H1 (cell line): ENCODE results near the gene DIPK1C. TPM values are rescaled to one million over a fixed set of nuclear protein-coding genes. Genes with fewer than 3 reads are reported as not detected.
A peak's percentile ranks its signal among the peaks of the same experiment; 100 is the strongest.

Experiments
- CTCF ChIA-PET: fragments of 300-600 bp; sonication (Branson Sonifier 250); formaldehyde crosslinking; loops from one replicate; lab custom pipeline; 2021; ENCODE audit not compliant: partially characterized antibody; lab: Charles Lee
- POLR2A ChIA-PET: fragments of 300-600 bp; sonication (Branson Sonifier 250); formaldehyde crosslinking; loops from one replicate; lab custom pipeline; 2021; ENCODE audit warnings: inconsistent platforms; ENCODE audit not compliant: partially characterized antibody; lab: Charles Lee
- DNase-seq, 2 experiments: peaks; one replicate each; pipeline versions ENCODE4 v3.0.0 to v3.0.0-alpha.2; 2010 to 2022; ENCODE audit warnings: low spot score in 2 of 2, low read depth in 1 of 2, mixed read lengths in 1 of 2
- FAIRE-seq: peaks from 2 replicates; lab custom pipeline; 2011; peaks lifted over from hg19 to GRCh38; lab: Jason Lieb, UNC
- H2AFZ ChIP-seq: 2 replicates; pipeline ENCODE4 v1.8.1; 2012; ENCODE audit warnings: low read length, inconsistent platforms
- H2AK5ac ChIP-seq: 2 replicates; pipeline ENCODE4 v1.6.1; 2013; ENCODE audit warnings: low read depth, low read length
- H2BK120ac ChIP-seq: replicated peaks from 2 replicates; pipeline ENCODE3; 2013; ENCODE audit warnings: low read depth, low read length, inconsistent platforms
- H2BK12ac ChIP-seq: 2 replicates; pipeline ENCODE4 v1.6.1; 2013; ENCODE audit warnings: low read depth, low read length
- H2BK15ac ChIP-seq: 2 replicates; pipeline ENCODE4 v1.6.1; 2013; ENCODE audit warnings: low read length
- H2BK20ac ChIP-seq: 2 replicates; pipeline ENCODE4 v1.6.1; 2013; ENCODE audit warnings: low read length
- H2BK5ac ChIP-seq: 2 replicates; pipeline ENCODE4 v1.6.1; 2013; ENCODE audit warnings: low read depth, low read length
- H3K14ac ChIP-seq: 2 replicates; pipeline ENCODE4 v1.6.1; 2013; ENCODE audit warnings: inconsistent platforms; ENCODE audit not compliant: insufficient read length
- H3K18ac ChIP-seq: 2 replicates; pipeline ENCODE4 v1.6.1; 2013; ENCODE audit warnings: low read length; ENCODE audit errors: extremely low read depth
- H3K23ac ChIP-seq: 2 replicates; pipeline ENCODE4 v1.6.1; 2013; ENCODE audit warnings: inconsistent platforms; ENCODE audit not compliant: insufficient read length
- H3K23me2 ChIP-seq: 2 replicates; pipeline ENCODE4 v1.6.1; 2013; ENCODE audit warnings: low read depth, low read length
- H3K27ac ChIP-seq: 2 replicates; pipeline ENCODE4 v1.6.1; 2011; ENCODE audit warnings: low read depth, low read length, inconsistent platforms
- H3K27me3 ChIP-seq, 4 experiments: replicated peaks in 1 of 4; 1 replicate in 1 of 4; 2 replicates in 3 of 4; pipeline versions ENCODE4 v1.6.1 to v1.8.1; 2011 to 2013; ENCODE audit warnings: low read length in 3 of 4, mild to moderate bottlenecking in 3 of 4, inconsistent platforms in 2 of 4, mixed read lengths in 2 of 4, moderate library complexity in 1 of 4; ENCODE audit not compliant: control insufficient read depth in 3 of 4, insufficient read depth in 3 of 4; ENCODE audit errors: extremely low read depth in 1 of 4
- H3K36me3 ChIP-seq, 4 experiments: 2 replicates each; pipeline versions ENCODE4 v1.6.1 to v1.8.1; 2011 to 2013; ENCODE audit warnings: mild to moderate bottlenecking in 4 of 4, low read length in 3 of 4, moderate library complexity in 2 of 4, control low read depth in 1 of 4, inconsistent platforms in 1 of 4; ENCODE audit not compliant: insufficient read depth in 4 of 4, control insufficient read depth in 2 of 4
- H3K4ac ChIP-seq: replicated peaks from 2 replicates; pipeline ENCODE3; 2013; ENCODE audit warnings: low read length, low read depth, mixed read lengths, inconsistent platforms; ENCODE audit not compliant: insufficient read length
- H3K4me1 ChIP-seq, 4 experiments: replicated peaks in 1 of 4; 1 replicate in 1 of 4; 2 replicates in 3 of 4; pipeline versions ENCODE4 v1.6.1 to v1.8.1; 2011 to 2013; ENCODE audit warnings: low read length in 3 of 4, inconsistent platforms in 2 of 4, mixed read lengths in 1 of 4; ENCODE audit not compliant: insufficient read depth in 4 of 4, control insufficient read depth in 3 of 4
- H3K4me2 ChIP-seq, 2 experiments: 2 replicates each; pipeline versions ENCODE4 v1.6.1 to v1.8.1; 2011 to 2013; ENCODE audit warnings: low read depth in 2 of 2, low read length in 2 of 2, control low read depth in 1 of 2, inconsistent platforms in 1 of 2, mild to moderate bottlenecking in 1 of 2; ENCODE audit not compliant: insufficient read depth in 1 of 2
- H3K4me3 ChIP-seq, 4 experiments: fragments of 200-600, 300-600 bp in 1 of 4; sonication (generic), shearing (Covaris generic), sonication (Bioruptor Twin) in 1 of 4; 2 replicates each; pipeline versions ENCODE4 v1.5.1 to v1.8.1; 2011 to 2016; ENCODE audit warnings: low read length in 4 of 4, low read depth in 3 of 4, control low read depth in 2 of 4, inconsistent platforms in 2 of 4, mild to moderate bottlenecking in 2 of 4, mixed read lengths in 1 of 4, moderate library complexity in 1 of 4; ENCODE audit not compliant: insufficient read depth in 2 of 4; ENCODE audit errors: extremely low read depth in 1 of 4
- H3K56ac ChIP-seq: replicated peaks from 2 replicates; pipeline ENCODE3; 2013; ENCODE audit warnings: low read depth, mild to moderate bottlenecking, mixed read lengths, low read length, inconsistent platforms; ENCODE audit not compliant: insufficient read length
- H3K79me1 ChIP-seq: 2 replicates; pipeline ENCODE4 v1.6.1; 2013; ENCODE audit warnings: low read depth, low read length, control low read depth
- H3K79me2 ChIP-seq, 2 experiments: 2 replicates each; pipeline versions ENCODE4 v1.6.1 to v1.8.1; 2012 to 2013; ENCODE audit warnings: low read length in 2 of 2, mild to moderate bottlenecking in 2 of 2, inconsistent platforms in 1 of 2; ENCODE audit not compliant: insufficient read depth in 2 of 2, control insufficient read depth in 1 of 2
- H3K9ac ChIP-seq, 4 experiments: replicated peaks in 1 of 4; 1 replicate in 1 of 4; 2 replicates in 3 of 4; pipeline versions ENCODE4 v1.6.1 to v1.8.1; 2011 to 2013; ENCODE audit warnings: low read depth in 3 of 4, low read length in 3 of 4, control low read depth in 2 of 4, mild to moderate bottlenecking in 2 of 4, moderate library complexity in 2 of 4, inconsistent platforms in 1 of 4; ENCODE audit errors: extremely low read depth in 1 of 4
- H3K9me3 ChIP-seq, 2 experiments: 2 replicates each; pipeline versions ENCODE4 v1.6.1 to v1.8.1; 2012 to 2013; ENCODE audit warnings: mild to moderate bottlenecking in 2 of 2, moderate library complexity in 2 of 2, control low read depth in 1 of 2, inconsistent platforms in 1 of 2, low read depth in 1 of 2, low read length in 1 of 2, mixed read lengths in 1 of 2; ENCODE audit not compliant: insufficient read depth in 2 of 2
- H4K20me1 ChIP-seq, 2 experiments: replicated peaks in 1 of 2; 2 replicates each; pipeline versions ENCODE3 to v1.8.1; 2011 to 2013; ENCODE audit warnings: inconsistent platforms in 2 of 2, low read length in 2 of 2, mild to moderate bottlenecking in 1 of 2; ENCODE audit not compliant: insufficient read depth in 2 of 2, control insufficient read depth in 1 of 2
- H4K5ac ChIP-seq: 2 replicates; pipeline ENCODE4 v1.6.1; 2013; ENCODE audit warnings: low read length, low read depth, mixed read lengths, inconsistent platforms; ENCODE audit not compliant: insufficient read length
- H4K8ac ChIP-seq: 2 replicates; pipeline ENCODE4 v1.8.0; 2013; ENCODE audit warnings: mild to moderate bottlenecking, moderate library complexity, low read length, inconsistent platforms; ENCODE audit not compliant: insufficient read depth; ENCODE audit errors: extremely low read depth
- H4K91ac ChIP-seq: replicated peaks from 2 replicates; pipeline ENCODE3; 2013; ENCODE audit warnings: low read length, mixed read lengths, inconsistent platforms; ENCODE audit not compliant: insufficient read length
- RNF2 ChIP-seq: fragments of 200-900, 300-1000 bp; sonication (generic); IDR thresholded peaks from 2 replicates; pipeline ENCODE4 v1.7.1; 2016; ENCODE audit warnings: borderline replicate concordance, low read depth, mild to moderate bottlenecking, antibody characterized with exemption, low read length; ENCODE audit not compliant: poor library complexity, severe bottlenecking; ENCODE audit errors: missing control alignments
- ZNF274 ChIP-seq: IDR thresholded peaks from 2 replicates; pipeline ENCODE4 v1.7.0; 2012; ENCODE audit warnings: low read length, borderline replicate concordance; ENCODE audit errors: extremely low read depth
- WGBS, 2 experiments: shearing (Covaris generic) in 1 of 2; methylation state at CpG; one replicate each; pipeline versions ENCODE4 v1.1.6 to v1.1.7; 2013 to 2015; ENCODE audit warnings: low lambda C conversion rate in 2 of 2, mixed read lengths in 2 of 2, inconsistent platforms in 1 of 2, low coverage in 1 of 2, missing lambda C conversion rate in 1 of 2; ENCODE audit not compliant: insufficient replicate concordance in 2 of 2, insufficient coverage in 1 of 2, insufficient read length in 1 of 2; ENCODE audit errors: extremely low coverage in 1 of 2, missing lambda C conversion rate in 1 of 2; 5-methylcytosine and 5-hydroxymethylcytosine counted together
- polyA plus RNA-seq, 7 experiments: library from polyadenylated mRNA; depleted of rRNA in 3 of 7; stranded (reverse) in 5 of 7; unstranded in 2 of 7; fragments of >200 nt in 5 of 7; fragments of 200-250 nt in 2 of 7; gene quantifications; 1 replicate in 5 of 7; 2 replicates in 1 of 7; 4 replicates in 1 of 7; pipeline versions ENCODE4 v1.2.1 to v1.2.3, GENCODE V29; 2011 to 2013; ENCODE audit warnings: missing spikeins in 2 of 7, mixed read lengths in 2 of 7
- total RNA-seq: library from RNA; stranded (reverse); fragmentation: NEBNext Ultra II Directional; extraction: Animal tissue kit (Norgen Biotek cat#: 25700); gene quantifications from 2 replicates; pipeline ENCODE4 v1.2.1, GENCODE V29; 2021
- TF ChIP-seq, protein P1 (sequence below): IDR thresholded peaks from 2 replicates; pipeline ENCODE4 v1.6.1; 2011; ENCODE audit warnings: low read length, improper control_type of control experiment

The DIPK1C gene
- total and polyA plus RNA-seq, 2 of the 8 experiments (the other 6 are each of a cell fraction or from before 2014, with no cell fraction given) = 0.08 TPM; not detected in 1

DNA sequence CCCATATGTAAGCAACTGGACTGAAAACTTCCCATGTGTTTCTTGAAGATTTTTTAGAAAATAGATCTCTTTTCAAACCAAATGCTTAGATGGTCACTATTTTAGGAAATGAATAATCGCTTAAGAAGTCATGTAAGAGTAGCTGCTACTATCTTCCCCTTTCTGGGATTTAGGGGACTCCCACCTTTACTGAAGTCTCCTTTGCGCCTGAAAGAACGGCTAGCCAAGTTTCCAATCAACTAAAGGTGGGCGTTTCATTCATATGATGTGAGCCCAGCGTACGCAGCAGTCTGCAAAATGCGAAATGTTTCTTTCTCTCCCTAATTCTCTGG, 1.1 kb downstream of the DIPK1C start:
- 17% methylated on average over 7 of the region's 7 CpGs; no CpG with 5 or more reads in 1 of the 2 experiments for WGBS, 2 experiments
- Histone ChIP-seq H3K79me1 (no peaks in the 10 kb centered on the region), H2BK5ac (no peak overlapping the region), H2BK120ac (no peak overlapping the region), H3K23me2 (peaks cover 7% of the 10 kb centered on the region; the same call in 1 of the 2 replicates), H3K18ac (no peak overlapping the region), H3K4me1 (peaks cover 0 to 7% (median 1%) of the 10 kb centered on the region in 4 experiments; a peak in 4 of 7 replicates), H2BK12ac (no peak overlapping the region), H2BK20ac (no peak overlapping the region), H3K14ac (no peak overlapping the region), H3K9ac (no peak overlapping the region), H4K20me1 (no peaks in the 10 kb centered on the region), H3K79me2 (no peaks in the 10 kb centered on the region), H3K36me3 (no peaks in the 10 kb centered on the region; a peak in 1 of 8 replicates), H3K23ac (no peak overlapping the region), H2BK15ac (no peak overlapping the region), H3K4ac (no peak overlapping the region), H3K9me3 (no peaks in the 10 kb centered on the region), H2AK5ac (no peak overlapping the region), H3K56ac (no peak overlapping the region), H3K4me2 (peak overlapping the region; percentile 78 to 95), H3K27ac (no peak overlapping the region), H3K4me3 (peak overlapping the region in 3 of 4 experiments; percentile 34 to 78 (median 59); a peak in 6 of 8 replicates), H4K8ac (no peak overlapping the region), H2AFZ (peak overlapping the region; percentile 29; the same call in 1 of the 2 replicates), H4K91ac (no peak overlapping the region), H4K5ac (no peak overlapping the region), H3K27me3 (peaks cover 23 to 45% (median 34%) of the 10 kb centered on the region in 4 experiments)
- no peak for TF ChIP-seq RNF2
- TF ChIP-seq, protein P1, sequence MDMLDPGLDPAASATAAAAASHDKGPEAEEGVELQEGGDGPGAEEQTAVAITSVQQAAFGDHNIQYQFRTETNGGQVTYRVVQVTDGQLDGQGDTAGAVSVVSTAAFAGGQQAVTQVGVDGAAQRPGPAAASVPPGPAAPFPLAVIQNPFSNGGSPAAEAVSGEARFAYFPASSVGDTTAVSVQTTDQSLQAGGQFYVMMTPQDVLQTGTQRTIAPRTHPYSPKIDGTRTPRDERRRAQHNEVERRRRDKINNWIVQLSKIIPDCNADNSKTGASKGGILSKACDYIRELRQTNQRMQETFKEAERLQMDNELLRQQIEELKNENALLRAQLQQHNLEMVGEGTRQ = no peak
- TF ChIP-seq ZNF274 = no peak
- no peak for DNase-seq
- ChIA-PET POLR2A (no interaction called here), CTCF (interaction anchor here (0.8 kb wide), 1 partner anchor 9 kb away, joined by 3 read pairs; no protein-coding TSS in a partner anchor)
- no peak for FAIRE-seq
